ENCODE measurements around the gene FCRL3.
"Not testable (repeated sequence)": the region's sequence is repeated elsewhere in the genome, so short reads cannot be mapped to it uniquely, and the experiment has no call there.

FCRL3 gene

DNA sequence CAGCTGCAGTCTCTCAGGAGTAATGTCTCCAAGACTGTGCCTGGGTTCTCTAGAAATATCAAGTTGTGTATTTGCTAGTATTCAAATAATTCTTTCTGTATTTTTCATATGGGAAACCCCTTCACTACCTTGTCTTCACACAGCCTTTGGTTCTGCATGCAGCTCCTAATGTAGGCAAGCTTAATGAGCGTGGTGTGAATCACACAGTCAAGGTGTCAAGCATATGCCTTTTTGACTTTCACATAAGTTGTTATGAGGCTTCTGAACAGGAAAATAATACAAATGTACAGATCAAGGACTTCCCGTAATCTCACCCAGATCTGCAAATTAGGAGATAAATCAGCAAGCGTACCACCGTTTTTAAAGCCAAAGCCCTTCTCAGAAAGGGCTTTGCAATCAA is at the start of gene FCRL3:
Gene FCRL3, minus strand, starts transcription at position 38 of the 400 bp plus-strand sequence. CDS start 280 bp downstream, outside the sequence.
- DNase-seq, result no peak

- no peak for DNase-seq
Measured at GRCh38 chr1:157748262-157748817, 47.8 kb upstream of the FCRL3 start.

- no peak for DNase-seq
Measured at GRCh38 chr1:157739229-157739901, 38.8 kb upstream of the FCRL3 start.

- not testable (repeated sequence) for DNase-seq
Measured at GRCh38 chr1:157735991-157736390, 35.4 kb upstream of the FCRL3 start.

DNA sequence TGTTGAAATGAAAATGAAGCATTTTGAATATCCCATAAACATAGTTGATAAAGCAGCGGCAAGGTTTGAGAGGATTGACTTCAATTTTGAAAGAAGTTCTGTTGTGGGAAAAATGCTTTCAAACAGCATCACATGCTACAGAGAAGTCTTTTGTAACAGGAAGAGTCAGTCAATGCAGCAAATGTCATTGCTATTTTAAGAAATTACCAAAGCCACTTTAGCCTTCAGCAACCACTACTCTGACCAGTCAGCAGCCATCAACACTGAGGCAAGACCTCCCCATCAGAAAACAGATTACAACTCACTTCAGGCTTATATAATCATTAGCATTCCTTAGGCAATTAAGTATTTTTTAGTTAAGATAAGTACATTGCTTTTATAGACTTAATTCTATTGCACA is 33.8 kb upstream of the FCRL3 start:
- DNase-seq, result no peak

DNA sequence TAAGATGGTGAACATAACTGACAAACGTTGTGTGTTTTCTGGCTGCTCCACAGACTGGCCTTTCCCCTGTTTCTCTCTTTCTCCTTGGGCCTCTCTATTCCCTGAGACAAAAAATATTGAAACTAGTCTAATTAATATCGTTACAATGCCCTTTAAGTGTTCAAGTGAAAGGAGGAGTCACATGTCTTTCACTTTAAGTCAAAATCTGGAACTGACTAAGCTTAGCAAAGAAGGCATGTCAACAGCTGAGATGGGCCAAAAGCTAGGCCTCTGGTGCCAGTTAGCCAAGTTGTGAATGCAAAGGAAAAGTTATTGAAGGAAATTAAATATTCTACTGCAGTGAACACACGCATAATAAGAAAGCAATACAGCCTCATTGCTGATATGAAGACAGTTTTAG is 32.2 kb upstream of the FCRL3 start:
- DNase-seq, result no peak

GRCh38 chr1:157725221-157725577 is 24.6 kb upstream of the FCRL3 start:
- no peak for DNase-seq

- no peak for DNase-seq
Measured at GRCh38 chr1:157724537-157725220, 24.1 kb upstream of the FCRL3 start.

GRCh38 chr1:157723157-157723556 is 22.6 kb upstream of the FCRL3 start:
- DNase-seq, result no peak

GRCh38 chr1:157721985-157722384 is 21.4 kb upstream of the FCRL3 start:
- no peak for DNase-seq

GRCh38 chr1:157715736-157716135 is 15.2 kb upstream of the FCRL3 start:
- no peak for DNase-seq

DNA sequence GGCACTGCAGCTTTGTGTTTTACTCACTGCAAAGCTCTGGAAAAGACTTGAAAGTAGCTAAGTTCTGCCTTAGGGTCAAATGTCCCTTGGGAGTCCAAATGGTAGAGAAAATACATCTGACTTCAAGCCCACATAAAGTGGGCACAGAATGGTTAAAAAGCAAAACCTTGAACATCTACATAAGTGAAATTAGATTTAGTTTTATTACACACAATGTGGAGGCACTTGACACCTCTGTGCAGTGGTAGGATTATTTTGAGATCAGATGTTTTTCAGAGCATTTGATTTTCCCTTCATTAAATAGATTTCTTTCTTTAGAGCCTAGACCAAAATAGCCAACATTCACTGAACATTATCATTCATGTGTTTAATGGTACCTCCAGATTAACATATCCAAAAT is 11.2 kb upstream of the FCRL3 start:
- no peak for DNase-seq

DNA sequence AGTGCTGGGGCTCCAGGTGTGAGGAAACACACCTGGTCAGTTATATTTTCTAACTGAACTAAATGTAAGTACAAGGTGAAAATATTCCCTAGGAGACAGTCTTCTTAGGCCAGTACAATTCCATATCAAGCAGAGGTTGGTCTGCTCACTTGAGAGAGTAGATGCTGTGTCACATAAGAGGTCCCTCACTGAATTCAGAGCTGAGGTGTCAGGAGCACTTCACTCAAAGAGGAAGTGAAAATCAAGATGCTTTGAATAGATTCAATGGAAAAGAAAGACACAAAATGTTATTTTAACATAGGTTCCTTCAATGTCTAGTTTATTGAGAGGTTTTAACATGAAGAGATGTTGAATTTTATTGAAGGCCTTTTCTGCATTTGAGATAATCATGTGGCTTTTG is 4.3 kb upstream of the FCRL3 start:
- DNase-seq, result no peak

DNA sequence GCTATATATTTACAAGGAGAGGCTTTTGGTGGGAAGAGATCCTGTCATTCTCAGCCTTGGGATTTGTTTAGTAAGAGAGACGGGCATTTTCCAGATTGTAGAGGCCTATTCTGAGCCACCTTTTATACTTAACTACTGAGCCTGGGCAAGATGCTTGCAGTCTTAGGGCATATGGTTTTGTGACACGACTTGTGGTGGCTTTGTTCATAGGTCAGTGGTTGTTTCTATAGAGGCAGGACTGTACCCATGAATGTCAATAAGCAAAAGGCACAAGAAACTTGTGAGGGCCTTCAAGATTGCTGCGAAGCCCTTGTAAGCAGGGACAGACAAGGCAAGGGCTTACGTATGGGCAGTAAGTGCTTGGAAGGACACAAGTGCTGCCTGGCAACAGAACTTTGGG is 3.4 kb upstream of the FCRL3 start:
- no peak for DNase-seq

GRCh38 chr1:157702308-157702825 is 1.8 kb upstream of the FCRL3 start:
- DNase-seq, result no peak

DNA sequence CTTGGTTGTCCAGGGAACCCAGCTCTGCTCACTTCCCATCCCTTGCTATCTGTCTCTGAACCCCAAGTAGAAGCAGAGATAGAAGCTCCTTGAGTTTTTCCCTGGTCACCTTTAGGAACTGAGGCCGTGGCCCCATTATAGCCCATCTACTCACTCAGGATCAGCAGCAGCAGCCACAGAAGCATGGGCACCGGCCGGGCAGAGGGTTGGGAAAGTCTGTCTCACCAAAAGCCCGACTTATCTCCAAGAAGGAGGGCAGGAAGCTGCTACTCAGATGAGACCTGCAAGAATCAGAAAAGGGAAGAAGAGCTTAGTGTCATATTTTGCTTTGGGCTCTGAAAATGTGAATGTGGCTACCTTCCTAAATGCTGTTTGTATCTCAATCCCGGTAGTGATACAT is 264 bp downstream of the FCRL3 start:
- no peak for DNase-seq

- no peak for DNase-seq
Measured at GRCh38 chr1:157697781-157698569, 2.6 kb downstream of the FCRL3 start.

- no peak for DNase-seq
Measured at GRCh38 chr1:157696966-157697628, 3.5 kb downstream of the FCRL3 start.

GRCh38 chr1:157695417-157695816 is 5.2 kb downstream of the FCRL3 start:
- DNase-seq, result no peak

- DNase-seq, result no peak
Measured at GRCh38 chr1:157691285-157691920, 9.2 kb downstream of the FCRL3 start.

DNA sequence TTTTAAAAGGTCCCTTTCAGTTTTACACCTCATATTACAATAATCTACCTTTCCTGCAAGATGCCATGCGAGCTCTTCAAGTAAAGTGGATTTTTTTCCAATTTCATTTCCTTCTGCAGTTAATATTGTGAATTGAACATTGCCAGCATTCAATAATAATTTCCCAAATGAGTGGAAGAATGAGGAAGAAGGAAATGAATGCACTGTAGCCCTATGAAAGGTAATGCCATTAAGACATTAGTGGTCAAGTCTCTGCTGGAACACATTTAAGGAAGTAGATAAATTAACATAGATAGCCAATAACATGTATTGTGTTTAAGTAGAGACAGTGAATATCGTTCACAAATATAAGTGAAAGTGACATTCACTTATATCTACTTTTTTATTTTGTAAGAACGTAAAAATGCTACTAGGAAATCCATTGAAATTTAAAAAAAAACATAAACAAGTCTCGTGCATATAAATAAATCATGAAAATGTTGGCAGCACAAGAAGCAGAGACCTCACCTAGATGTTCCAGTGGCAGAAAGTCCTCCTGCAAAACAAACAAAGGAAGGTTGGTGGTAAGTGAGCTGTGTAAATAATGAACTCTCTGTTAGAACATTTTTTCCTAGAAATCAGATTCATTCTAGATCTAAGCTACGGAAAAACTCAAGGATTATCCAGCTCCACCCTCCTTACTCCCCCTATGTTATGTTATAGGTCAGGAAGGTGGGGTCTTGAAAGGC is 17.7 kb downstream of the FCRL3 start:
- DNase-seq, result no peak

DNA sequence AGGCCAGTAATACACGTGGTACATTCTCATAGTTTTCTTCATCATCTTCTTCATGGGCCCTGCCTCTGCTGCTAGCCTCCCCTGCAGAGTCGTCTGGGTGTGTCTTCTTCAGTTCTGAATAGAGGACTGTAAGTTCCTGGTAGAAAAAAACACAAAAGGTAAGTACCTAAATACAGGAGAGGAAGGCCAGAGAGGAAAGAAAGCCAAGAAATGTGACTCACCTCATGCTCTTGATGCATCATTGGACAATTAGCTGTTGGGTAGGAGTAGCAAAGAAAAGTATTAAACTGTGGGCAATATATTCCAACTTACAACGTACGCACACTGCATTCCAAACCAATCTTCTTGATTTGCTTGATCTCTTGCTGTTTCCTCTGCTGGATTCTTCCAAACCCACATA is 21.8 kb downstream of the FCRL3 start:
- DNase-seq, result no peak
